Vagina (tissue), 2 donors: ENCODE measurements around the gene LSP1.

Experiments
- POLR2A ChIP-seq, 2 donors: fragments of 450-650 bp; IDR thresholded peaks; one replicate each; pipeline ENCODE4 v1.6.1; 2017; ENCODE audit warnings: antibody characterized with exemption in 2 of 2, mild to moderate bottlenecking in 2 of 2, moderate library complexity in 2 of 2
- TF ChIP-seq, protein P1 (sequence below), 3 experiments: fragments of 450-650 bp in 2 of 3; fragments of 200-600 bp in 1 of 3; sonication (generic) in 1 of 3; IDR thresholded peaks; one replicate each; pipeline ENCODE4 v1.5.1; 2017 to 2019; ENCODE audit warnings: antibody characterized with exemption in 3 of 3, mild to moderate bottlenecking in 2 of 3, moderate library complexity in 2 of 3

DNA sequence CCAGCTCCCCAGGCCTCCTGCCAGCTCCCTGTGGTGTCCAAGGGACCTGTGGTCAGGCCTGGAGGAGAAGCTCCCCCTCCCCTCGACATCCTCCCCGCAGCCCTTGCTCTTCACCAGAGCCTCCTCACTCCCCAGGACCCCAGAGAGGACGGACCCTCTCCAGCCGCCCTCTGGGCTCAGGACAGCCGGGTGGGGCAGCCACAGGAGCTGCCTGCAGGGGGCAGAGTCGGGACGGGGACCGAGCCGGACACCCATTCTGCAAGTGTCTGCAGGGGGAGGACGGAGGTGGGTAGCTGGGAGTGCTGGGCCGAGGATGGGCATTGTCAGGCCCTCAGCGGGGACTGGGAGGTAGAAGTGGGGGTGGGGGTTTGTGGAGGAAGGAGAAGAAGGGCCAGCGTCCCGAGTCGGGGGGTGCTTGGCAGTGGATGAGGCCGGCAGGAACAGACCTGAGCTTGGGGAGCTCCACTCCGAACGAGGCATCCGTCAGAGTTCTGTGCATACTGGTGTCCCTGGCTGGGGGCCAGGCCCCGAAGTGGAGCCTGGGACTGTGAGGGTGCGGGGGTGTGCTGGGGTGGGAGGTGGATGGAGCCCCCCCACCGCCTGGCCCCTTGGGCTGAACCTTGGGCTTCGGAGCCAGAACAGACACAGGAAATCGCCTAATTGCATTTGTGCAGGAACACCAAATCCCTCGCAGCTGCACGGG lies 23.6 kb downstream of the LSP1 start:
- TF ChIP-seq, protein P1, sequence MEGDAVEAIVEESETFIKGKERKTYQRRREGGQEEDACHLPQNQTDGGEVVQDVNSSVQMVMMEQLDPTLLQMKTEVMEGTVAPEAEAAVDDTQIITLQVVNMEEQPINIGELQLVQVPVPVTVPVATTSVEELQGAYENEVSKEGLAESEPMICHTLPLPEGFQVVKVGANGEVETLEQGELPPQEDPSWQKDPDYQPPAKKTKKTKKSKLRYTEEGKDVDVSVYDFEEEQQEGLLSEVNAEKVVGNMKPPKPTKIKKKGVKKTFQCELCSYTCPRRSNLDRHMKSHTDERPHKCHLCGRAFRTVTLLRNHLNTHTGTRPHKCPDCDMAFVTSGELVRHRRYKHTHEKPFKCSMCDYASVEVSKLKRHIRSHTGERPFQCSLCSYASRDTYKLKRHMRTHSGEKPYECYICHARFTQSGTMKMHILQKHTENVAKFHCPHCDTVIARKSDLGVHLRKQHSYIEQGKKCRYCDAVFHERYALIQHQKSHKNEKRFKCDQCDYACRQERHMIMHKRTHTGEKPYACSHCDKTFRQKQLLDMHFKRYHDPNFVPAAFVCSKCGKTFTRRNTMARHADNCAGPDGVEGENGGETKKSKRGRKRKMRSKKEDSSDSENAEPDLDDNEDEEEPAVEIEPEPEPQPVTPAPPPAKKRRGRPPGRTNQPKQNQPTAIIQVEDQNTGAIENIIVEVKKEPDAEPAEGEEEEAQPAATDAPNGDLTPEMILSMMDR (IDR thresholded peaks at IDR 0.05), result peak; percentile 2 to 51 (median 23)
- no peak for TF ChIP-seq POLR2A (IDR thresholded peaks at IDR 0.05)
